Ovary (tissue), 9 donors: ENCODE data around the gene ARHGEF1. TPM values are rescaled to one million over a fixed set of nuclear protein-coding genes. Genes with fewer than 3 reads are reported as not detected.
"Not testable (repeated sequence)": the region's sequence is repeated elsewhere in the genome, so short reads cannot be mapped to it uniquely, and the experiment has no call there.

ENCODE experiments used
- DNase-seq, 5 donors: peaks; one replicate each; pipeline ENCODE4 v3.0.0-alpha.2; 2019 to 2020
- H3K27ac ChIP-seq, 2 donors: fragments of 200-600 bp; one replicate each; pipeline versions ENCODE4 v1.5.1 to v1.8.0; 2019 to 2022
- H3K27me3 ChIP-seq: fragments of 200-600 bp; one replicate; pipeline ENCODE4 v1.8.0; 2022
- H3K36me3 ChIP-seq: fragments of 200-600 bp; sonication (generic); one replicate; pipeline ENCODE4 v1.5.1; 2019
- H3K4me1 ChIP-seq: one replicate; pipeline ENCODE4 v1.8.1; 2013; ENCODE audit warnings: mild to moderate bottlenecking, moderate library complexity; ENCODE audit not compliant: insufficient read depth
- H3K4me3 ChIP-seq: fragments of 200-600 bp; sonication (generic); one replicate; pipeline ENCODE4 v1.5.1; 2017
- H3K9me3 ChIP-seq, 2 donors: fragments of 200-600 bp in 1 of 2; sonication (generic) in 1 of 2; one replicate each; pipeline versions ENCODE4 v1.5.1 to v1.8.1; 2013 to 2019; ENCODE audit warnings: mild to moderate bottlenecking in 1 of 2, moderate library complexity in 1 of 2
- EP300 ChIP-seq: sonication (generic); formaldehyde crosslinking; IDR thresholded peaks from one replicate; pipeline ENCODE4 v1.6.1; 2017; ENCODE audit warnings: antibody characterized with exemption
- POLR2A ChIP-seq: fragments of 450-650 bp; IDR thresholded peaks from one replicate; pipeline ENCODE4 v1.6.1; 2017; ENCODE audit warnings: antibody characterized with exemption, mild to moderate bottlenecking, moderate library complexity
- WGBS, 3 donors: extraction: QIAGEN DNeasy Blood & Tissue Kit in 1 of 3; methylation state at CpG; one replicate each; pipeline versions ENCODE4 v1.1.5 to v1.1.7; 2013 to 2017; 5-methylcytosine and 5-hydroxymethylcytosine counted together
- intact Hi-C, 4 donors: fragments of 100-400 bp; cut with DNase I; formaldehyde crosslinking; loops; one replicate each; pipeline versions ENCODE4 v1.11.0 to v1.15.1; 2022 to 2023
- polyA plus RNA-seq, 2 donors: library from polyadenylated mRNA; stranded (reverse); fragments of 200-250 nt in 1 of 2; fragments of 350-450 nt in 1 of 2; fragmentation: Illumina TruSeq in 1 of 2; extraction: RNeasy Lipid Tissue Mini Kit (QIAGEN cat#74804) in 1 of 2; gene quantifications; one replicate each; pipeline ENCODE4 v1.2.3, GENCODE V29; 2013 to 2014
- total RNA-seq, 7 donors: library from RNA; depleted of rRNA in 2 of 7; stranded (reverse); fragments of >200 nt in 2 of 7; fragmentation: NEBNext Ultra II Directional in 3 of 7; extraction: Animal tissue kit (Norgen Biotek cat#: 25700) in 3 of 7; gene quantifications; one replicate each; pipeline versions ENCODE4 v1.1.0 to v1.2.4, GENCODE V29; 2016 to 2023
- TF ChIP-seq, protein P1 (sequence below), 3 donors: fragments of 450-650 bp in 2 of 3; fragments of 200-600 bp in 1 of 3; IDR thresholded peaks; one replicate each; pipeline versions ENCODE4 v1.5.1 to v1.8.0; 2016 to 2022; ENCODE audit warnings: antibody characterized with exemption in 3 of 3, mild to moderate bottlenecking in 1 of 3
- donor health status: DM: no; HTN: no; CAD: no; lungs with moderate emphysema.
- donor health status: DM: no; HTN: no; CAD: no.
- donor health status: Bipolar disorder and iron deficiency.
- donor health status: DM: yes; HTN: yes; CAD: no.
- donor health status: DM: no; HTN: no; CAD: no.
- donor health status: DM: yes; HTN: yes; CAD: no.

Gene ARHGEF1
- total and polyA plus RNA-seq, 9 donors: 7.9 to 97.5 (median 56.6) TPM

DNA sequence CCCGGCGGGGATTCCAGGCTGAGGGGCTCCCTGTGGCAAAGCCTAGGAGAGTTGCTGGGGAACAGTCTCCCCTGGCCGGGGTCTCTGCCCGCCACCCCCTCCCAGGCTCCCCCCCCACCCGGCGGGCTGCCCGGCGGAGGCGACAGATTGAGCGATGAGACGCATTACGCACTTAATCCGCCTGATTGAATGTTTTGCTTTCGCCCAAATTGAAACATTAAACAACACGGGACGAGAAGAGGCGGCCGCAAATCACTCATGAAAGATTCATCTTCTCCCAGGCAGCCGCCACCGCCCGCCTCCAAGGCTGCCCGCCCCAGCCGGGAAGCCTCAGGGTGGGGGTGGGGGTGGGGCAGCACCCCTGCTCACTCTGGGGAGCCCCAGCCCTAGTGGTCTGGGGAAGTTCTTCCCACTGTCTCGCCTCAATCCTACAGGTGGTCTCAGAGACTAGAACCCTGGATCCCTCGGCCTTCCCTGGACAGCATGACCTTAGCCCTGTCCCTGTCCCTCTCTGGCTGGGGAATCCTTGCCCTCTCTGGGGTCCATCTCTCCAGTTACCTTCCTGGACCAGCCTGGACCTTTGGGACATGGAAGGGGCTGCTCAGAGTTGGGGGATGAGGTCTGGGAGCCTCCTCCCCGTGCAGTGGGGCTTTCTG is 52.9 kb downstream of the ARHGEF1 start:
- H3K27ac ChIP-seq: no peak overlapping the region
- no peaks in the 10 kb centered on the region for H3K36me3 ChIP-seq
- H3K4me3 ChIP-seq: no peak overlapping the region
- WGBS, 3 donors: 8 to 13% (median 11%) methylated on average over 25 to 26 of the region's 26 CpGs
- H3K4me1 ChIP-seq: peaks cover 2% of the 10 kb centered on the region
- no peak for DNase-seq
- no peaks in the 10 kb centered on the region for H3K27me3 ChIP-seq
- intact Hi-C loops: no loop called here
- H3K9me3 ChIP-seq: no peaks in the 10 kb centered on the region
- TF ChIP-seq, protein P1, sequence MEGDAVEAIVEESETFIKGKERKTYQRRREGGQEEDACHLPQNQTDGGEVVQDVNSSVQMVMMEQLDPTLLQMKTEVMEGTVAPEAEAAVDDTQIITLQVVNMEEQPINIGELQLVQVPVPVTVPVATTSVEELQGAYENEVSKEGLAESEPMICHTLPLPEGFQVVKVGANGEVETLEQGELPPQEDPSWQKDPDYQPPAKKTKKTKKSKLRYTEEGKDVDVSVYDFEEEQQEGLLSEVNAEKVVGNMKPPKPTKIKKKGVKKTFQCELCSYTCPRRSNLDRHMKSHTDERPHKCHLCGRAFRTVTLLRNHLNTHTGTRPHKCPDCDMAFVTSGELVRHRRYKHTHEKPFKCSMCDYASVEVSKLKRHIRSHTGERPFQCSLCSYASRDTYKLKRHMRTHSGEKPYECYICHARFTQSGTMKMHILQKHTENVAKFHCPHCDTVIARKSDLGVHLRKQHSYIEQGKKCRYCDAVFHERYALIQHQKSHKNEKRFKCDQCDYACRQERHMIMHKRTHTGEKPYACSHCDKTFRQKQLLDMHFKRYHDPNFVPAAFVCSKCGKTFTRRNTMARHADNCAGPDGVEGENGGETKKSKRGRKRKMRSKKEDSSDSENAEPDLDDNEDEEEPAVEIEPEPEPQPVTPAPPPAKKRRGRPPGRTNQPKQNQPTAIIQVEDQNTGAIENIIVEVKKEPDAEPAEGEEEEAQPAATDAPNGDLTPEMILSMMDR (IDR thresholded peaks at IDR 0.05): no peak
- TF ChIP-seq EP300 (no peak), POLR2A (no peak)

DNA sequence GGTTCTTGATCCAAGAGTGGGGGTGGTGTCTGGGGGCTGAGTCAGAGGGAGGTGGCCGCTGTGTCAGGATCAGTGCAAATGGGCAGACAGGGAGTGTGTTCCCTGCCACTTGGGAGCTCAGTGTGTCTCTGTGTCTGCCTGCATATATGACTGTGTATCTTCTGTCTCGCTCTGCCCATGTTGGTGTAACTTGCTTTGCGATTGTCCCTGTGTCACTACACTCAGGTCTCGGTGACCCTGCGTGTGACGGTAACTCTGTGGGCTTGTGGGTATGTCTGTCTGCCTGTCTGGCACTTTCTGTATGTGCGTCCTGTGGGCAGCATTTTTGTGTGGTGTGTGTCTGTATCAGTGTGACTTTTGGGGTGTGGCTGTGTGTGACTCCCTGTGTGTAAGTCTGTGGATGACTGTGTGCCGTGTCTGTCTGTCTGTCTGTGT is 53.4 kb downstream of the ARHGEF1 start:
- no peak overlapping the region for H3K27ac ChIP-seq
- intact Hi-C loops: no loop called here
- peaks cover 4% of the 10 kb centered on the region for H3K4me1 ChIP-seq
- WGBS, 3 donors: 68 to 71% (median 70%) methylated on average over 8 of the region's 8 CpGs
- H3K9me3 ChIP-seq: no peaks in the 10 kb centered on the region
- H3K4me3 ChIP-seq: no peak overlapping the region
- TF ChIP-seq POLR2A (no peak), EP300 (no peak)
- TF ChIP-seq, protein P1 (IDR thresholded peaks at IDR 0.05): no peak
- H3K27me3 ChIP-seq: no peaks in the 10 kb centered on the region
- DNase-seq: no peak
- no peaks in the 10 kb centered on the region for H3K36me3 ChIP-seq

DNA sequence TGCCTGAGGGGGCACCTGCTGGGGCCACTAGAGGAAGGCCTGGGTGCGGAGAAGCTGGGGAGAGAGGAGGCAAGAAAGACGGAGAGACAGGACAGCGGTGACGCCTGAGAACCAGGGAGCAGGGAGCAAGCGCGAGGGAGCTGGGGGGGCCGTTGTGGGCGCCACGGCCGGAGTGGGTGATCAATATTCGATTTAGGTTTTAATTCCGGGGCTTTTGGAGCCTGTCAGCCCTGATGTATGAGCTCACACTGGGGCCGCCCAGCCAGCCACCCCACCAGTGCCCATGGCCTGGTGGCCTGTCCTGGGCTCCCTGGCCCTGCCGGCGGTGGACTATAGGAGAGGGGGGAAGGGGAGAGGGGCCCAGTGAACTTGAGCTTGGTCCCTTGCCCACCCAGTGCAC is 54.0 kb downstream of the ARHGEF1 start:
- Histone ChIP-seq H3K4me1 (peaks cover 4% of the 10 kb centered on the region), H3K27me3 (no peaks in the 10 kb centered on the region), H3K27ac (no peak overlapping the region), H3K9me3 (no peaks in the 10 kb centered on the region), H3K36me3 (no peaks in the 10 kb centered on the region), H3K4me3 (no peak overlapping the region)
- intact Hi-C loops: no loop called here
- DNase-seq: no peak
- 53 to 62% (median 54%) methylated on average over 15 of the region's 15 CpGs for WGBS, 3 donors
- TF ChIP-seq, protein P1 (IDR thresholded peaks at IDR 0.05): no peak
- TF ChIP-seq POLR2A: no peak
- no peak for TF ChIP-seq EP300

DNA sequence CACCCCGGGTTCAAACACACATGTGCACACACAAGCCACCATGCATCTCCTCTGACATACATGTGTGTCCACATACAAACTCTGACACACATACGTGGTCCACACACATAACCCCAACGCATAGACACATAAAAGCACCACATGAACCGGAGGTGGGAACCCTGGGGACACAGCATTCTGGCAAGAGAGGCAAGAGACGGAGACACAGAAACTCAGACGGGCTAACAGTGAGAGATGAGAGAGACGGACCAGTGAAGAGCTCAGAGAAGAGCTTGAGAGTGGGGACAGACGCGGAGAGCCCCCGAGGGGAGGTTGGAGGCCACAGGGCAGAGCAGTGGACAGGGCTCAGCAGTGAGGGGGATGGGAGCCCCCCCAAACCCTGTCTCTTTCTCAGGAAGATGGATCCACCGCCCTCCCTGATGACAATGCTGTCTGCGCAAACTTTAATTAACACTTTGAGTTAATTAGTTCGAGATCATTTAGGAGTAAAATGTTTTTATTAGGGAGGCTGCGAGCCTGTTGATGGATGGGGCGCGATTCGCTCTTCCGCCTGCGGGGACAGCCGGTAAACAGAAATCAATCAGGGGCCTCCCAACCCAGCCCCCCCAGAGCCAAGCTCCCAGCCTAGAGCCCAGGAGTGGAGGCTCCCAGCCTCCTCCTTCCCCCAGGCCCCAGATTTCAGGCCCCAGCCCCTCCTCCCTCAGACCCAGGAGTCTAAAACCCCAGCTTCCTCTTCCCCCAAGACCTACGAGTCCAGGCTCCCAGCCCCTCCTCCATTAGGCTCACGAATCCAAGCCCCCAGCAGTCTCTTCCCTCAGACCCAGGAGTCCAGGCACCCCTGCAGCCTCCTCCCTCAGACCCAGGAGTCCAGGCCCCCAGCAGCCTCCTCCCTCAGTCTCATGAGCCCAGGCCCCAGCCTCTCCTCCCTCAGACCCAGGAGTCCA is 54.8 kb downstream of the ARHGEF1 start:
- DNase-seq: no peak
- Histone ChIP-seq H3K27ac (no peak overlapping the region), H3K27me3 (no peaks in the 10 kb centered on the region), H3K36me3 (no peaks in the 10 kb centered on the region), H3K4me1 (peaks cover 4% of the 10 kb centered on the region), H3K4me3 (no peak overlapping the region), H3K9me3 (no peaks in the 10 kb centered on the region)
- no peak for TF ChIP-seq POLR2A
- no peak for TF ChIP-seq EP300
- TF ChIP-seq, protein P1 (IDR thresholded peaks at IDR 0.05): no peak
- intact Hi-C loops: no loop called here
- WGBS, 3 donors: 36 to 42% (median 36%) methylated on average over 22 of the region's 22 CpGs

DNA sequence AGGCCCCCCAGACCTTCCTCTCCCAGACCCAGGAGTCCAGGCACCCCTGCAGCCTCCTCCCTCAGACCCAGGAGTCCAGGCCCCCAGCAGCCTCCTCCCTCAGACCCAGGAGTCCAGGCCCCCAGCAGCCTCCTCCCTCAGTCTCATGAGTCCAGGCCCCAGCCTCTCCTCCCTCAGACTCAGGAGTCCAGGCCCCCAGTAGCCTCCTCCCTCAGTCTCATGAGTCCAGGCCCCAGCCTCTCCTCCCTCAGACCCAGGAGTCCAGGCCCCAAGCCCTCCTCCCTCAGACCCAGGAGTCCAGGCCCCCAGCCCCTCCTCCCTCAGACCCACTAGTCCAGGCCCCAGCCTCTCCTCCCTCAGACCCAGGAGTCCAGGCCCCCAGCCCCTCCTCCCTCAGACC is 56.2 kb downstream of the ARHGEF1 start:
- H3K36me3 ChIP-seq, DNase-seq, H3K4me1 ChIP-seq, intact Hi-C loops, H3K4me3 ChIP-seq, H3K9me3 ChIP-seq, H3K27ac ChIP-seq, H3K27me3 ChIP-seq: not testable (repeated sequence)
